GM10266 (cell line): Measurements from ENCODE around the gene EXOC4.

Experiments
- DNase-seq: peaks from one replicate; pipeline ENCODE4 v3.0.0; 2012; ENCODE audit errors: extremely low spot score
- CTCF ChIP-seq: IDR thresholded peaks from 2 replicates; pipeline ENCODE4 v1.5.1; 2012; ENCODE audit warnings: mild to moderate bottlenecking, low read depth; ENCODE audit not compliant: control insufficient read depth, insufficient read depth; ENCODE audit errors: missing control alignments

Gene EXOC4

GRCh38 chr7:133452577-133452976 lies 199.7 kb downstream of the EXOC4 start:
- no peak for TF ChIP-seq CTCF
- DNase-seq, result no peak

GRCh38 chr7:133458688-133459087 lies 205.8 kb downstream of the EXOC4 start:
- DNase-seq, result no peak
- TF ChIP-seq CTCF, result no peak

GRCh38 chr7:133461421-133461820 lies 208.5 kb downstream of the EXOC4 start:
- DNase-seq, result no peak
- TF ChIP-seq CTCF, result no peak

GRCh38 chr7:133475655-133476054 lies 222.8 kb downstream of the EXOC4 start:
- no peak for TF ChIP-seq CTCF
- no peak for DNase-seq

GRCh38 chr7:133477791-133478190 lies 224.9 kb downstream of the EXOC4 start:
- no peak for DNase-seq
- no peak for TF ChIP-seq CTCF

GRCh38 chr7:133478591-133479135 lies 225.8 kb downstream of the EXOC4 start:
- TF ChIP-seq CTCF, result no peak
- DNase-seq, result no peak

- DNase-seq, result no peak
- no peak for TF ChIP-seq CTCF
Observed at GRCh38 chr7:133479456-133480065, 226.7 kb downstream of the EXOC4 start.
